Neural cell (in vitro differentiated cells): ENCODE results near the gene SETBP1.

Experiments
- CTCF ChIP-seq: fragments of 450-650 bp; IDR thresholded peaks from 2 replicates; pipeline ENCODE4 v1.5.1; 2014; ENCODE audit warnings: antibody characterized with exemption, mild to moderate bottlenecking, moderate library complexity; ENCODE audit not compliant: poor library complexity, severe bottlenecking
- EP300 ChIP-seq: fragments of 450-650 bp; conservative IDR thresholded peaks from 2 replicates; pipeline ENCODE4 v1.6.1; 2014; ENCODE audit warnings: antibody characterized with exemption, mild to moderate bottlenecking, moderate library complexity; ENCODE audit not compliant: poor library complexity, severe bottlenecking
- POLR2AphosphoS5 ChIP-seq: IDR thresholded peaks from 2 replicates; pipeline ENCODE4 v1.6.1; 2012
- RAD21 ChIP-seq: fragments of 450-650 bp; conservative IDR thresholded peaks from 2 replicates; pipeline ENCODE4 v1.6.1; 2014; ENCODE audit warnings: antibody characterized with exemption, mild to moderate bottlenecking, moderate library complexity
- REST ChIP-seq: IDR thresholded peaks from 2 replicates; pipeline ENCODE4 v1.6.1; 2012; ENCODE audit warnings: borderline replicate concordance
- TAF1 ChIP-seq: IDR thresholded peaks from 2 replicates; pipeline ENCODE4 v1.6.1; 2012; ENCODE audit warnings: low read depth

GRCh38 chr18:44934901-44935300 is 254.2 kb downstream of the SETBP1 start:
- TF ChIP-seq CTCF (no peak), TAF1 (no peak), POLR2AphosphoS5 (no peak), REST (no peak), RAD21 (no peak), EP300 (no peak)
